ENCODE results near the gene MGLL.

DNA sequence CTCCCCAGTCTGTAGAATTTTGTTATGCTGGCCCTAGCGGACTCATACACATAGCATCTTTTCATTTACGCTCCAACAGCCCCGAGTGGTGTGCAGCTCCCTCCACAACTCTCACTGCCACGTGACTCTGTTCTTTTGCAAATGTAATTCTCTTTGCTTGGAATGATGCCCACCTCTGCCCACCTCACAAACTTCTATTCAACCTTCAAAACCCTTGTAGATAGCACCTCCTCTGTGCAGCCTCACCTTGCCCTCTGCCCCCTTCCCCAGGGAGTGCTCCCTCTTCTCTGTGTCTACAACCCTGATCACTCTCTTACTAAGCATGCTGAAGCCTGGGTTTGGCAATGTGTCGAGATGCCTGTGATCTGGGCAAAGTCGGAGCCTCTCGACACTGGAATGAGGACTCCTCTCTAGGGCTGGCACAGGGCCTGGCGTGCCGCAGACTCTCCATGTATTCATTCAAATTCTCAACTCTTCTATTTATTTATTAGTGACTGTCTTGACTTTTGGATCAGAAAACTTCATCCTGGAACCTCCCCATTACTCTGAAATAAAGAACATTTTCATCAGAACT lies 73.5 kb downstream of the MGLL start:
- TF ChIP-seq POLR2A (IDR thresholded peaks at IDR 0.05) = no peak
- TF ChIP-seq, protein P1, sequence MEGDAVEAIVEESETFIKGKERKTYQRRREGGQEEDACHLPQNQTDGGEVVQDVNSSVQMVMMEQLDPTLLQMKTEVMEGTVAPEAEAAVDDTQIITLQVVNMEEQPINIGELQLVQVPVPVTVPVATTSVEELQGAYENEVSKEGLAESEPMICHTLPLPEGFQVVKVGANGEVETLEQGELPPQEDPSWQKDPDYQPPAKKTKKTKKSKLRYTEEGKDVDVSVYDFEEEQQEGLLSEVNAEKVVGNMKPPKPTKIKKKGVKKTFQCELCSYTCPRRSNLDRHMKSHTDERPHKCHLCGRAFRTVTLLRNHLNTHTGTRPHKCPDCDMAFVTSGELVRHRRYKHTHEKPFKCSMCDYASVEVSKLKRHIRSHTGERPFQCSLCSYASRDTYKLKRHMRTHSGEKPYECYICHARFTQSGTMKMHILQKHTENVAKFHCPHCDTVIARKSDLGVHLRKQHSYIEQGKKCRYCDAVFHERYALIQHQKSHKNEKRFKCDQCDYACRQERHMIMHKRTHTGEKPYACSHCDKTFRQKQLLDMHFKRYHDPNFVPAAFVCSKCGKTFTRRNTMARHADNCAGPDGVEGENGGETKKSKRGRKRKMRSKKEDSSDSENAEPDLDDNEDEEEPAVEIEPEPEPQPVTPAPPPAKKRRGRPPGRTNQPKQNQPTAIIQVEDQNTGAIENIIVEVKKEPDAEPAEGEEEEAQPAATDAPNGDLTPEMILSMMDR (IDR thresholded peaks at IDR 0.05) = no peak
- TF ChIP-seq EP300 (IDR thresholded peaks at IDR 0.05) = no peak

All from ovary (tissue), 3 donors.